NCI-H2029 treated with DMSO at 0.1 percent for 48 hours (cell line): ENCODE measurements around the gene ST6GALNAC1.
"Not testable (repeated sequence)": the region's sequence is repeated elsewhere in the genome, so short reads cannot be mapped to it uniquely, and the experiment has no call there.

Source experiments
- DNase-seq: peaks from one replicate; lab custom pipeline; 2025; lab: John Stamatoyannopoulos, UW

The ST6GALNAC1 gene

GRCh38 chr17:76642032-76642561, 1.5 kb downstream of the ST6GALNAC1 start:
- no peak for DNase-seq

- no peak for DNase-seq
These were observed 2.1 kb downstream of the ST6GALNAC1 start for GRCh38 chr17:76641501-76641900.

- no peak for DNase-seq
These were observed 2.8 kb downstream of the ST6GALNAC1 start for GRCh38 chr17:76640550-76641380.

GRCh38 chr17:76638263-76638662, 5.3 kb downstream of the ST6GALNAC1 start:
- no peak for DNase-seq

- DNase-seq, result not testable (repeated sequence)
These were observed 6.9 kb downstream of the ST6GALNAC1 start for GRCh38 chr17:76636486-76637206.

GRCh38 chr17:76635659-76636360, 7.7 kb downstream of the ST6GALNAC1 start:
- no peak for DNase-seq

GRCh38 chr17:76635039-76635438, 8.5 kb downstream of the ST6GALNAC1 start:
- DNase-seq, result no peak

- DNase-seq, result no peak
These were observed 9.8 kb downstream of the ST6GALNAC1 start for GRCh38 chr17:76633628-76634328.

GRCh38 chr17:76631821-76632565, 11.6 kb downstream of the ST6GALNAC1 start:
- no peak for DNase-seq

GRCh38 chr17:76630151-76630550, 13.4 kb downstream of the ST6GALNAC1 start:
- no peak for DNase-seq

- DNase-seq, result no peak
These were observed 16.0 kb downstream of the ST6GALNAC1 start for GRCh38 chr17:76627510-76627909.

- no peak for DNase-seq
These were observed 17.1 kb downstream of the ST6GALNAC1 start for GRCh38 chr17:76626442-76626841.

- DNase-seq, result no peak
These were observed 18.1 kb downstream of the ST6GALNAC1 start for GRCh38 chr17:76625496-76625895.

- DNase-seq, result no peak
These were observed 20.0 kb downstream of the ST6GALNAC1 start for GRCh38 chr17:76623271-76624146.

- DNase-seq, result no peak
These were observed 25.7 kb downstream of the ST6GALNAC1 start for GRCh38 chr17:76617838-76618237.

- no peak for DNase-seq
These were observed 28.5 kb downstream of the ST6GALNAC1 start for GRCh38 chr17:76614912-76615617.

- DNase-seq, result not testable (repeated sequence)
These were observed 29.3 kb downstream of the ST6GALNAC1 start for GRCh38 chr17:76614064-76614759.

GRCh38 chr17:76612977-76613851, 30.3 kb downstream of the ST6GALNAC1 start:
- DNase-seq, result no peak
